HG02678 (cell line): ENCODE results near the gene CRX.
"Not testable (repeated sequence)": the region's sequence is repeated elsewhere in the genome, so short reads cannot be mapped to it uniquely, and the experiment has no call there.

Experiments used
- ATAC-seq: cut with Tn5 transposase; IDR thresholded peaks from one replicate; pipeline ENCODE4 v1.9.1; 2021; ENCODE audit warnings: mild to moderate bottlenecking, moderate library complexity; ENCODE audit not compliant: unreplicated experiment

The CRX gene

DNA sequence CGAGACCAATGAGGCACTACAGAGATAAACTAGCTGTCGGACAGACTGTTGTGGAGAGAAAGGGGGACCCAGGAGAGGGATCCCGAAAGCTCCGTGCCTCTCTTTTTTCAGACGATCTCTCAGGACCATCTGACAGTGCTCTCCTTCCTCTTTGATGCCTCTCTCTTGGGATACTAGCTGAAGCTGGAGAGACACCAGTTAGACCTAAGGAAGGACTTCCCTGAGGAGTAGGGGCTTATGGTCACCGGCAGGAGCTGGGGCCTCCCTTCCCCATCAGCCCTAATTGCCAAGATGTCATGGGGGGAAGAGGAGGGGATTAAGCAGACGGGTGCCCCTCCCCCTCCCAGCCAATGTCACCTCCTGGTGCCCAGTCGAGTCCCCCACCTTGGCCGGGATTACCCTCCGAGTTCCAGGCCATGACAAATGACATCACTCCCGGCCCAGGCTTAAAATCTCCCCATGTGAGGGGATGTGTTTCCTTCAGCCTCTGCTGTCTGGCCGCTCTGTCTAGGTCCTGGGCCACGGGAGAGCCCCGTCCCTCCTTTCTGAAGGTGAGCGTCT lies at the start of gene CRX:
TSS of gene CRX (plus strand) at position 478 of the 561 bp plus-strand sequence. CDS start 12,507 bp downstream, outside the sequence.
- ATAC-seq, result no peak

DNA sequence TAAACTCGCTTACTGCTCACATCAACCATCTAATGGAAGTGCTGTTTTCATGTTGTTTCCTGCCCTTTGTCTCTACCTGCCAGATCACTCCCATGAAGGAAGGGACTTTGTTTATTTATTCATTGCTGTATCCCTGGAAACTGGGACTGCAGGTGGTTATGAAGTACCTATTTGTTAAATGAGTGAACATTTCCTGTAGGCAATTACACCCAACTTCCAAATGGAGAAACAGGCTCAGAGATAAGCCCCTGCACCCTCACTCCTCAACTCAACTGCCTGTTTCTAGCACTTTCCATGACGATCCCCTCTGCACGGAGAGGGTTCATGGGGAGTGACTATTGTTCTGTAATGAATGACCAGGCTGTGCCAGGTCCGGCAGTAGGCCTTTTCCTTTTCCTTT lies 45.2 kb upstream of the CRX start:
- ATAC-seq, result no peak

DNA sequence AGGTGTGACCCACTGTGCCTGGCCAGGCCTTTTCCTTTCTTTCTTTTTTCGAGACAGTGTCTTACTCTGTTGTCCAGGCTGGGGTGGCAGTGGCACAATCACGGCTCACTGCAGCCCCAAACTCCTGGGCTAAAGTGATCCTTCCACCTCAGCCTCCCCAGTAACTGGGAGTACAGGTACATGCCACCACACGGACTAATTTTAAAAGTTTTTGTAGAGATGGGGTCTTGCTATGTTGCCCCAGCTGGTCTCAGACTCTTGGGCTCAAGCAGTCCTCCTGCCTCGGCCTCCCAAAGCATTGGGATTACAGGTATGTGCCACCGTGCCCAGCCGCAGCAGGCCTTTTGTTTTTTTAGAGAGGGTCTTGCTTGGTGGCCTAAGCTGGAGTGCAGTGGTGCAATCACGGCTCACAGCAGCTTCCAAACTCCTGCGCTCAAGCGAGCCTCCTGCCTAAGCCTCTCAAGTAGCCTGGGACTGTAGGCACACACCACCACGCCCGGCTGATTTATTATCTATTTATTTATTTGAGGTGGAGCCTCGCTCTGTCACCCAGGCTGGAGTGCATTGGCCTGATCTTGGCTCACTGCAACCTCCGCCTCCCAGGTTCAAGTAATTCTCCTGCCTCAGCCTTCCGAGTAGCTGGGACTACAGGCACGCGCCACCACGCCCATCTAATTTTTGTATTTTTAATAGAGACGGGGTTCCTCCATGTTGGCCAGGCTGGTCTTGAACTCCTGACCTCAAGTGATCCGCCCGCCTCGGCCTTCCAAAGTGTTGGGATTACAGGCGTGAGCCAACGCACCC lies 44.3 kb upstream of the CRX start:
- not testable (repeated sequence) for ATAC-seq

DNA sequence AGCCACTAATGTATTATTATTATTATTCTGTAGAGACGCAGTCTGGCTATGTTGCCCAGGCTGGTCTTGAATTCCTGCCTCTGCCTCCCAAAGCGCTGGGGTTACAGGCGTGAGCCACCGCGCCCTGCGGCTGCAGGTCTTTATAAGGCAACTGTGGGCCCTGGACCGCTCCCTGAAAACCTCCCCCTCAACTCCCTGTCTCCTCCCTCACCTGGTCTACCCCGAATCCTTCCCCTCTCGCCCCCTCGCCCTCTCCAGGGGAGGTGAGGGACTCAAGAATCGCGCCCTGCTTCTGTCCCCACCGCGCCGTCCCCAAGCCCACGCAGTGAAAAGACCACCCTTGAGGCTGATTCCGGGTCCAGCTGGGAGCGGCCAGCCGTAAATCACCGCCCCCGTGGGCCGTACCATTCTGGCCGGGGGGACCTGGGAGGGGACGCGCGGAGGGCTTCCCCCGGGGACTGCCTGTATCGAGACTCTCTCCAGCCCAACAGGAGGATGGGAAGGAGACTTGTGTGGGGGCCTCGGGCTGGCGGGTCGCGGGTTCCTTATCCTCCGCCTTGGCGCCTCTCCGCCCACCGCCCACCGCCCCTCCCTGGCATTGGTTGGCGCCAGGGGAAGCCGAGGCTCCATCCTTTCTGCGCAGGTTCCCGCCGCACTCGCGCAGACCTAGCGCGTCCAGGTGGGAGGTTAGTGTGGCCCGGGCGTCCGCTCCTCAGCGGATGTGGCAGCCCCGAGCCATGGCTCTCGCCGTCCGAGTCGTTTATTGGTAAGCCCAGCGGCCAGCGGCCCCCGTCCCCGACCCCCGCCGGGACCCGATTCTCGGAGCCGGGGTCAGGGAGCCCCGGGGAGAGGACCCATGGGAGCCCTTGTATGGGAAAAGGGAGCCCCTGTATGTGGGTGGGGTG lies 43.4 kb upstream of the CRX start, which contains the start of gene SELENOW:
TSS of gene SELENOW (plus strand) at position 655 of the 905 bp plus-strand sequence. CDS start at position 738, 83 bp downstream.
- peak; percentile 89 for ATAC-seq

DNA sequence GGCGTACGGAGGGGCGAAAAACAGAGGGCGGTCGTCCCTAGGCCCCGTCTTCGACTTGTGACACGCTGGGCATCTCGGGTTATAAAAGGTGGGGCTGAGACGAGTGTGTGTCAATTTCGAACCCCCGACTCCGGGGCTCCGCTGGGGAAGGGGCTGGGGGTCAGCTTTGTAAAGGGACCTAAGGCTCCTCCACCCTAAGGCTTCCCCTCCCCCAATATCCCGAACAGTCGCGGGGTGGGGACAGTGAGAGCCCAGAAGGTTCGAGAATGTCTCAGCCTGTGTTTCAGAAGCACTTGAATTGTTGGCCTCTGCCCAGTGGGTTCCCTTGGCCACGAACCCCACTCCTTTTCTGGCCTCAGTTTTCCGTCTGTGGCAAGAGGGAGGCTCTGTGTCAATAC lies 42.8 kb upstream of the CRX start:
- no peak for ATAC-seq

DNA sequence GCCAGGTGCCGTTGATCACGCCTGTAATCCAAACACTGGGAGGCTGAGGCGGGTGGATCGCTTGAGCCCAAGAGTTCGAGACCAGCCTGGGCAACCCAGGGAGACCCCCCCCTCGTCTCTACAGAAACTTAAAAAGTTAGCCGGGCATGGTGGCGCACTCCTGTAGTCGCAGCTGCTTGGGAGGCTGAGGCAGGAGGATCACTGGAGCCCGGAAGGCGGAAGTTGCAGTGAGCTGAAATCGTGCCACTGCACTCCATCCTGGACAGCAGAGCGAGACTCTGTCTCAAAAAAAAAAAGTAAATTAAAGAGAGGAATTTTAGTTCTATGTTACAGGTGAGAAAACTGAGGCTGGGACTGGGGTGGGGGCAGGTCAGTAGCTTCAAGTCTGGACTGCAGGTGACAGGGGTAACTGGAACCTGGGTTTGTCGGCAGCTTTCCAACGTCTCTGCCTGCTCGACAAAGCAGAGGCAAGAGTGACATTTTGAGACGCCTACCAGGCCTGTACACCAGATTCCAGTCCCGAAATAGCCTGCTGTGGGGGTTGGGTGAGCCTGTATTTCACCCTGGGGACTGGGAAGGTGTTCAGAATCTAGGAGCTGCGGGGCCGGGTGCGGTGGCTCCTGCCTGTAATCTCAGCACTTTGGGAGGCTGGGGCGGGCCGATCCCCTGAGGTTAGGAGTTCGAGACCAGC lies 42.1 kb upstream of the CRX start:
- no peak for ATAC-seq

DNA sequence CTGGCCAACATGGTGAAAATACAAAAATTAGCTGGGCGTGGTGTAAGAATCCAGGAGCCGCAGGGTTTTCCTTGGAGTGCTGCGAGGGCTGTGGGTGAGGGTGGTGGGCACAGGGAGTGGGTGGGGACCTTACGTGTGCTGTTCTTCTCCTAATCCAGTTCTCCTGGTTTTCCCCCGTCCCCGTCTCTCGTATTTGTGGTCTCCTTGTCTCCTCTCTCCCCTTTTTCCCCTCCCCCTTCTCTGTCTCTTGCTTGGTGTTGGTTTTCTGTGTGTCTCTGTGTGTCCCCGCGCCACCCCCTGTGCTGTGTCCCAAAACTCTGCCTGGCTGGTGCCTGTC lies 41.6 kb upstream of the CRX start:
- no peak for ATAC-seq

DNA sequence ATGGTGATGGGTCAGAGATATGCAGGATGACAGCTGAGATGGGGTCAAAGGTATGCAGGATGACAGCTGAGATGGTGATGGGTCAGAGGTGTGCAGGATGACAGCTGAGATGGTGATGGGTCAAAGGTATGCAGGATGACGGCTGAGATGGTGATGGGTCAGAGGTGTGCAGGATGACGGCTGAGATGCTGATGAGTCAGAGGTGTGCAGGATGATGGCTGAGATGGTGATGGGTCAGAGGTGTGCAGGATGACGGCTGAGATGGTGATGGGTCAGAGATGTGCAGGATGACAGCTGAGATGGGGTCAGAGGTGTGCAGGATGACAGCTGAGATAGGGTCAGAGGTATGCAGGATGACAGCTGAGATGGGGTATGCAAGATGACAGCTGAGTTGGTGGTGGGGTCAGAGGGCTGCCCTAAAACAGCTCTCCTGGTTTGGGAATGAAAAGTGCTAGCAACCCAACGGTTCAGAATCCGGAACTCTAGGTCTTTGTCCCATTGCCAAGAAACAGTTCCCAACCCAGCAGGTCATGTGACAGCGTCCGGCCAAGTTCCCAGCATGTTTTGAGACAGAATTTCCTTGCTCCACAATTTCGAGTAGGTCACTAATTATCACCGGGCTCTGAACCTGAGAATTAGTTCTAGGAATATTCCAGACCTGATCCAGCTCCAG lies 40.0 kb upstream of the CRX start:
- no peak for ATAC-seq

DNA sequence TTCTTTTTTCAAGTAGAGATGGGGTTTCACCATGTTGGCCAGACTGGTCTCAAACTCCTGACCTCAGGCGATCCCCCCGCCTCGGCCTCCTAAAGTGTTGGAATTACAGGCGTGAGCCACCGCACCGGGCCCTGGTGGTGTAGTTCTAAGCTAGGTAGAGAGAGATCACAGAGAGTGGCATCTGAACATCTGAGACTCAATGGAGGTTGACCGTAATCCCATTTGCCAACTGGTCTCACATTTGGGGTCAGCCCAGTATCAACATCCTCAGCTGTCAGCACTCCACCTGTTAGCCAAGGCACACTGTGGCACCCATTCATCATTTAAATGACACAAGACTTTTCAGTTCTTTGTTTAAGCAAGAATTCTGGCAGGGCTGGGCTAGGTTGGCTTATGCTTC lies 35.2 kb upstream of the CRX start:
- no peak for ATAC-seq

DNA sequence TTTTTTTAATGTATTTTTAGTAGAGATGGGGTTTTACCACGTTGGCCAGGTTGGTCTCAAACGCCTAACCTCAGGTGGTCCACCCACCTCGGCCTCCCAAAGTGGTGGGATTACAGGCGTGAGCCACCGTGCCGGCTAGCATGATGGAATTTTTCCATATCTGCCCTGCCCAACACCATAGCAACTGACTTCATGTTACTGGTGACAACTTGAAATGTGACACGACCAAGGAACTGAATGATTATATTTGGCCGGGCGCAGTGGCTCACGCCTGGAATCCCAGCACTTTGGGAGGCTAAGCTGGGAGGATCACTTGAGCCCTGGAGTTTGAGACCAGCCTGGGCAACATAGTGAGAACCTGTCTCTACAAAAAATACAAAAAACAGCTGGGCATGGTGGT lies 34.4 kb upstream of the CRX start:
- ATAC-seq, result not testable (repeated sequence)

DNA sequence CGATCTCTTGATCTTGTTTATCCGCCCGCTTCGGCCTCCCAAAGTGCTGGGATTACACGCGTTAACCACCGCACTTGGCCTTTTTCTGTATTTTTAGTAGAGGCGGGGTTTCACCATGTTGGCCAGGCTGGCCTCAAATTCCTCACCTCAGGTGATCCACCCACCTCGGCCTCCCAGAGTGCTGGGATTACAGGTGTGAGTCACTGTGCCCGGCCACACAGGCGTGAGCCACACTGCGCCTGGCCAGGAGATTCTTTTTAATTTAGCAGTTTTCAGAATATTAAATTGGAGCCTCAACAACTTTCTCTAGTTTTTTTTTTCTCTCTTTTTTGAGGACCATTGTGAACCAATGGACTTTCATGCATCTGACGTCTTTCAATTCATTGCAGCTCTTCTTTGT lies 31.9 kb upstream of the CRX start:
- ATAC-seq, result not testable (repeated sequence)

DNA sequence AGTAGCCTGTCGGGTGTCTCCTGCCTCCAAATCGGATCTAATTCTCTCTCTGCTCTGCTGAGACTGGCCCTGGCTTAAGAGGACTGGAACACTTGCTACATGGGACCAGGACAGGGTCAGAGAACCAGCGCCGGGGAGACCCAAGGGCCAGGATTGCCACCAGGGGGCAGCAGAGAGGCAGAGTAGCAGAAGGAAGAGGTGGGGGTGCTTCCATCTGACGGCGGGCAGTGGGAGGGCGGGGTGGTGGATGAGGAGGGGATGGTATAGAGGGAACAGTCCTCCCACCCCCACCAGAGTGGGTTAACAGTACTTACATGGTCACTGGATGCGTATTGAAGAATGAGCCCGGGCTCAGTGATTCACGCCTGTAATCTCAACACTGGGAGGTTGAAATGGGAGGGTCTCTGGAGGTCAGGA lies 31.3 kb upstream of the CRX start:
- no peak for ATAC-seq

DNA sequence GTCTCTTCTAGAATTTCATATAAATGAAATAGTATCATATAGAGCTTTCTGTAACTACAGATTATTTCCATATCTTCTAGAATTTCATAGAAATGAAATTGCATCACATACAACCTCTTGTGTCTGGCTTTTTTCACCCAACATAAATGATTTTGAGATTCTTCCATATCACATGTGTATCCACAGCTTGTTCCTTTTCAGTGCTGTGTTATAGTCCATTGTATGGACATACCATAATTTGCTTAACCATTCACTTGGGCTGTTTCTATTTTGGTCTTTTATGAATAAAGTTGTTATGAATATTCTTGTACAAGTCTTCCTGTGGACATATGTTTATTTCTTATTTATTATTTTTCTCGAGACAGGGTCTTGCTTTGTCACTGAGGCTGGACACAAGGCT lies 29.1 kb upstream of the CRX start:
- ATAC-seq, result no peak

DNA sequence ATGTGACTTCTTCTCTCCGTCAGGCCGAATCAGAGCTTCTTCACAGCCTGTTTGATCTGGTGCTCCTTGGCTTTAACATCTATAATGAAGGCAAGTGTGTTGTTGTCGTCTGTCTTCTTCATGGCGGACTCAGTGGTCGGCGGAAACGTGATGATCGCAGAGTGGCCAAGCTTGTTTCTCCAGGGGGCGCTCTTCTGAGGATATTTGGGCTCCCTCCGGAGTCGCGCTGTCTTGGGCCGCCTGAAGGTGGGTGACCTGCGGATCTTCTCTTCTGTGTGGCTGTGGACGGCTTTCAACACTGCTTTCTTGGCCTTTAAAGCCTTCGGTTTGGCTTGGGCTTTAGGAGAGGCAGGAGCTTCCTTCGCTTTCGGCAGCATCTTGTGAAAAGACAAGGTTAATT lies 27.2 kb upstream of the CRX start:
- no peak for ATAC-seq

DNA sequence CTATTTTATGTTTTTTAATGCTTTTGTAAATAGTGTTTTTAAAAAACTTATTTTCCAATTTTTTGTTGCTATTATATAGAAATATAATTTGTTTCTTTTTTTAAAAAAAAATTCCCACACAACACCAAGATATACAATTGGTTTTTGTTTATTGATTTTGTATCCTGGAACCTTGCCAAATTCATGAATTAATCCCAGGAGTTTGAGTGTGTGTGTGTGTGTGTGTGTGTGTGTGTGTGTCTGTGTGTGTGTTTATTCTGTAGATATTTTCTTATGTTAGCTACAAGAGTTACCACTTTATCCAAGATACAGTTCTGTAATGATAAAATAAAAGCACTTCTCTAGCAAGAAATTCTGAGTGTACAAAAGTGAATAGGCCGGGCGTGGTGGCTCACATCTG lies 25.0 kb upstream of the CRX start:
- no peak for ATAC-seq

DNA sequence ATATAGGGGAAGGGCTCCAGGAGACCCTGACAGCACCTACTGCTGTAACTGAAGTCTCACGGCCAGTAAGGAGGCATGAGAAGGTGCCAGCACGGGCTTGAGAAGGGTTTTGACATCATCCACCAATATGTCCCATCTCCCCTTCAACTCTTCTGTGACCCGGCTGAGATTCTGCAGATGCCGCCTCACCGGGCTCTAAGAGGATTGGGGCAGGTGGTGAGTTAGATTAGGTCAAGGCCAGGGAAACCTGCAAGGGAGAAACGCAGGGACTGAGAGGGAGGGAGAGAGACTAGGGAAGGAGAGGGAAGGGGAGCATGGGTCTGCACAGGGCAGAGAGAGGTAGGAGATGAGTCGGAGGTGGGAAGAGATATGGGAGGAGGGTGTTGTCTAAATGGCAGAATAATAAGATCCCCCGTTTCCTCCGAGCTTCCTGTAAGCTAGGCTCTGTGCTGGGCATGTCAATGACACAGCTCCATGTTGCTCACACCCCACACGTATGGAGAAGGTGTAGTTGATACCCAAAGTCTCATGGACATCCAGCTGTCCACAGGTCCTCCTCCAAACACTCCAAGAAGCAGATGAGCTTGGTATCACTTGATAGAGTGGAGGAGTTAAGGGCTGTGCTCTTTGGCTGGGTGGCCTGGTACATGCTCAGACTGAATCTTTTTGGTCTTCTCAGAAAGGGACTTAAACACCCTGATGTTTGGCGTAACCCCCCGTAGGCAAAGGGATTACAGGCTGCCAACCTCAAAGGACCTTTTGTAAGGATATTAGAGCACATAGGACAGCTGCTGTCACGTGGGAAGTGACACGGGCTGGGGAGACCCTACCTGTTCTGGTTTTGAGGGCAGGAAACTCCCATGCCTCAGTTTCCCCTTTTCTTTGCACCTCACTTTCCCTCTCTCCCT lies 23.5 kb upstream of the CRX start:
- no peak for ATAC-seq

DNA sequence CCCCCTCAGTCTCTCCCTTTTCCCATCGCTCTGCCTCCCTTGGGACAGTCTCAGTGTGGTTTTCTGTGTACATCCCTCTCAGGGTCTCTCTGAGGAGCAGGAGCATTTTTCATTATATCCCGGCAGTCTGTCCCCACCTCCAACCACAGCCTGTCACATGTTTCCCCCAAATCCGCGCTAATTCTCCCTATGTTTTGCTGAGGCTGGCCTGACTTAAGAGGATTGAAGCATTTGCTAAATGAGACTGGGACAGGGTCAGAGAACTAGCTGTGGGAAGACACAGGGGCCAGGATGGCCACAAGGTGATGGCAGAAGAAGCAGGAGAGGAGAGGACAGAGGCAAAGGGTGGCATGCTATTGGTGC lies 22.9 kb upstream of the CRX start:
- no peak for ATAC-seq

DNA sequence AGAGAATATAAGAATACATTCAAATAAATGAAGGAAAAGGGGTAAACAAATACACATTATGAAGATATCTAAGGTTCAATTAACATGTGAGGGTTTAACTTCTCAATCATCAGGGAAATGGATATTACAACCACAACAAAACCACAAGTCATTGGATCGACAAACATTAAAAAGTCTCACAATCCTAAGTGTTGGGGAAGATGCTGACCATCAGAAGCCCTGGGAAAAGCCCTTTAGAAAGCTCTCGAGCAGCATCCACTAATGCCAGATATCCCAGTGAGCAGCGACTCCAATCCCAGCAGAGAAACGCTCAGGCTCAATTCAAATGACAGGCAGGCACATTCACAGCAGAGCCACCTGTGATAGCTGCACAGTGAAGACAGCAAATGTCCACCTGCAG lies 20.5 kb upstream of the CRX start:
- no peak for ATAC-seq

DNA sequence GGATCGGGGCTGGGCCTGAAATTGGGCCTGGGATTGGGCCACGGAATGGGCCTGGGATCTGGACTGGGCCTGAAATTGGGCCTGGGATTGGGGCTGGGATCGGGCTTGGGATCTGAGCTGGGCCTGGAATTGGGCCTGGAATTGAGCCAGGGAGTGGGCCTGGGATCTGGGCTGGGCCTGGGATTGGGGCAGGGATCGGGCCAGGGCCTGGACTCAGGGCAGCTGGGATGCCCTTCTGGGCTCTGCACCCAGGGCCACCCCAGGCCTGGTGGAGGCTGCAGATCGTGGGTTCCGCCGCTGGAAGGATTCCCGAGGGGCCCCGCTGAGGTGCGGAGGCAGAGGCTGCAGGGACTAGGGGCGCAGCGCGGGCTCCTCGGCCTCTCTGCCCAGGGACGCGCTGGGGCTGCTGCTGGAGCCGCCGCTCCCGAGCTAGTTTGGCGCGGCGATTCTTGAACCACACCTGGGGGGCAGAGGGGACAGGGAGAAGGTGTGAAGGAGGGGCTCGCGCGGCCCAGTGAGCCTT lies 19.2 kb upstream of the CRX start:
- no peak for ATAC-seq
